C4-2B (cell line): Measurements from ENCODE around the gene ACTR3.

Experiments used
- CTCF ChIP-seq: fragments of 450-650 bp; conservative IDR thresholded peaks from 2 replicates; pipeline ENCODE4 v1.5.1; 2017; ENCODE audit warnings: mild to moderate bottlenecking
- ZFX ChIP-seq: fragments of 450-650 bp; IDR thresholded peaks from 2 replicates; pipeline ENCODE4 v1.6.1; 2017

GRCh38 chr2:113872201-113872600 lies 17.7 kb upstream of the ACTR3 start:
- TF ChIP-seq CTCF, result no peak
- no peak for TF ChIP-seq ZFX
